HUDEP-2 (cell line): ENCODE data around the gene SNAP91.
"Not testable (repeated sequence)": the region's sequence is repeated elsewhere in the genome, so short reads cannot be mapped to it uniquely, and the experiment has no call there.

ENCODE experiments used
- DNase-seq, 76 experiments: peaks; one replicate each; lab custom pipeline; 2025; ENCODE audit not compliant: unreplicated experiment in 76 of 76; lab: John Stamatoyannopoulos, UW

SNAP91 gene, protein sequence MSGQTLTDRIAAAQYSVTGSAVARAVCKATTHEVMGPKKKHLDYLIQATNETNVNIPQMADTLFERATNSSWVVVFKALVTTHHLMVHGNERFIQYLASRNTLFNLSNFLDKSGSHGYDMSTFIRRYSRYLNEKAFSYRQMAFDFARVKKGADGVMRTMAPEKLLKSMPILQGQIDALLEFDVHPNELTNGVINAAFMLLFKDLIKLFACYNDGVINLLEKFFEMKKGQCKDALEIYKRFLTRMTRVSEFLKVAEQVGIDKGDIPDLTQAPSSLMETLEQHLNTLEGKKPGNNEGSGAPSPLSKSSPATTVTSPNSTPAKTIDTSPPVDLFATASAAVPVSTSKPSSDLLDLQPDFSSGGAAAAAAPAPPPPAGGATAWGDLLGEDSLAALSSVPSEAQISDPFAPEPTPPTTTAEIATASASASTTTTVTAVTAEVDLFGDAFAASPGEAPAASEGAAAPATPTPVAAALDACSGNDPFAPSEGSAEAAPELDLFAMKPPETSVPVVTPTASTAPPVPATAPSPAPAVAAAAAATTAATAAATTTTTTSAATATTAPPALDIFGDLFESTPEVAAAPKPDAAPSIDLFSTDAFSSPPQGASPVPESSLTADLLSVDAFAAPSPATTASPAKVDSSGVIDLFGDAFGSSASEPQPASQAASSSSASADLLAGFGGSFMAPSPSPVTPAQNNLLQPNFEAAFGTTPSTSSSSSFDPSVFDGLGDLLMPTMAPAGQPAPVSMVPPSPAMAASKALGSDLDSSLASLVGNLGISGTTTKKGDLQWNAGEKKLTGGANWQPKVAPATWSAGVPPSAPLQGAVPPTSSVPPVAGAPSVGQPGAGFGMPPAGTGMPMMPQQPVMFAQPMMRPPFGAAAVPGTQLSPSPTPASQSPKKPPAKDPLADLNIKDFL

DNA sequence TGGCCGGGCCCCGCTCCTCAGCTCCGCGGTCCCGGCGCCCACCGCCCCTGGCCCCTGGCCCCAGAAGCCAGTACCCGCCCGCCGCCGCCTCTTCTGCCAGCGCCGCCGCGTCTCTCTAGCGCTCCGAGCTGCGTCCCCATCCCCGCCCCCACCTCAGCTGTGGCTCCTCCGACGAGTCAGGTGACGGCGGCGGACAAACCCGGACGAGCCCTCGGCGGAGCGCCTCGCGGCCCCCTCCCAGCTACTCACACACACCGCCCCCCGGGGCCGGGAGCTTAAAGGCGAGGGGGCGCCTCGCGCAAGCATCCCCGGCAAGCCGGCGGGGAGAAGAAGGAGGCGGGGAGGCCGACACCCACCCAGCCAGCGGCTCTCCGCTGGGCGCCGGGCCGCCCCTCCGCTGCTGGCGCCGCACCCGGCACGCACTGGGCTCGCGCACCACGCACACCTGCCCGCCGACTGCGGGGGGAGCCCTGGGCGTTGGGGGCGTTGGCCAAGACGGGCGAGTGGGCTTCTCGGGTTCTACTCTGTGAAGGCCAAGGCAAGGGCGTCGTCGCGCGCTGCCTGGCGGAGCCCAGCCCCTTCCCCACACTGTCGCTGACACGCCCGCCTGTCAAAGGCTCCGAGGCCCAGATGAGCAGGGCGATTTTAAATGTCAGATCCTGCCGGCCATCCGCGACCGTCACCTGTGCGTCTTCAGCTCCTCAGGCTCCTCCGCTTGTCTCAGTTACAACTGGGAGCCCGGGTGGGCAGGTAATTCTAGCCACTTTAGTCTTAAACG, at the start of gene SNAP91:
Gene SNAP91 (minus strand): TSS at position 132 of the 778 bp plus-strand sequence. CDS start 1,174 bp downstream, outside the sequence.
- DNase-seq: no peak

DNA sequence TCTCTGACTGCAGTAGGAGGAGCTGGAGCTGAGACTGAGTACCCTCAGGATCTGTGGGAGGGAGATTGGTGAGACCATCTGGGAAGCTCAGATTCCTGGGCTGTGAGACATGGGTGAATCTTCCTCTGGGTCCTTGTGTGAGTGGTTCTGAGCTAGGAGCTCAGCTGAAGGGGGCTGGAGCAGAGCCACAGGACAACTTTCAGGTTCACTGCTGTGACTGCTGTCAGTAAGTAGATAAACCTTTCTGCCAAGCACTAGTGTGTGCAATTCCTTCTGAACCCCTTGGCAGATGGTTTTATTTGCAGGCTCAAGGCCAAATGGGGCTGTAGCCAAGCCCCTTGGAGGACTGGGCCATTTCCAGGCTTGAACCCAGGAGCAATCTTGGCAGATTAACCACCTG, 49.6 kb upstream of the SNAP91 start:
- DNase-seq: no peak

DNA sequence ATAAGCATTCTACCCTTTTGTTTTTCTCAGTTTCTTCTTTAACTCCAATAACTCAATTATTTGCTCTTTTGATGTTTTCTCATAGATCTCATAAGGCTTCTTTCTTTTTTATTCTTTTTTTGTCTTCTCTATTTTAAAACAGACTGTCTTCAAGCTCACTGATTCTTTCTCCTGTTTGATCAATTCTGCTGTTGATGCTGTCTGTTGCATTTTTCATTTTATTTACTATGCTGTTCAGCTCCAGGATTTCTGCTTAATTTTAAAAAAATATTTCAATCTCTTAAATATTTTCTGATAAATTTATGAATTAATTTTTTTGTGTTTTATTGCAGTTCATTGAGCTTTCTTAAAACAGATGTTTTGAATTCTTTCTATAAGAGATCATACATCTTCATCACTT, 48.1 kb upstream of the SNAP91 start:
- no peak for DNase-seq

DNA sequence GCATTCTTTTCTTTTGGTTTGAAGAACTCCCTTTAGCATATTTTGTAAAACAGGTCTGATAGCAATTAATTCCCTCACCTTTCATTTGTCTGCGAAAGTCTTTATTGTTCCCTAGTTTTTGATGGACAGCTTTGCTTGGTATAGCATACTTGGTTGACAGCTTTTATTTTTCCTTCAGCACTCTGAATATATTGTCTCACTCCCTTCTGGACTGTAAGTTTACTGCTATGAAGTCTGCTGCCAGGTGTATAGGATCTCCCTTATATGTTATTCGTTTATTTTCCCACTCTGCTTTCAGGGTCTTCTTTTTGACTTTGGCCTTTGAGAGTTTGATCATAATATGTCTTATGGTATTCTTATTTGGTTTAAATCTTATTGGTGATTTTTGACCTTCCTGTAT, 47.7 kb upstream of the SNAP91 start:
- DNase-seq: no peak

GRCh38 chr6:83752375-83752774, 43.5 kb upstream of the SNAP91 start:
- DNase-seq: not testable (repeated sequence)

DNA sequence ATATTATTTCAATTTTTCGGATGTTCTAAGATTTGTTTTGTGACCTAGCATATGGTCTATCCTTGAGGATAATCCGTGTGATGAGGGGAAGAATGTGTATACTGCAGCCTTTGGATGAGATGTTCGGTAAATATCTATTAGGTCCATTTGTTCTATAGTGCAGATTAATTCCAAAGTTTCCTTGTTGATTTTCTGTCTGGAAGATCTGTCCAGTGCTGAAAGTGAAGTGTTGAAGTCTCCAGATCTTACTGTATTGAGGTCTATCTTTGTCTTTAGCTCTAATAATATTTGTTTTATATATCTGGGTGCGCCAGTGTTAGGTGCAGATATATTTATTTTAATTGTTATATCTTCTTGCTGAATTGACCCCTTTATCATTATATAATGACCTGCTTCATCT, 32.2 kb upstream of the SNAP91 start:
- DNase-seq: no peak

- no peak for DNase-seq
These were observed 26.6 kb upstream of the SNAP91 start for GRCh38 chr6:83735461-83735860.

GRCh38 chr6:83729871-83730270, 21.0 kb upstream of the SNAP91 start:
- no peak for DNase-seq

DNA sequence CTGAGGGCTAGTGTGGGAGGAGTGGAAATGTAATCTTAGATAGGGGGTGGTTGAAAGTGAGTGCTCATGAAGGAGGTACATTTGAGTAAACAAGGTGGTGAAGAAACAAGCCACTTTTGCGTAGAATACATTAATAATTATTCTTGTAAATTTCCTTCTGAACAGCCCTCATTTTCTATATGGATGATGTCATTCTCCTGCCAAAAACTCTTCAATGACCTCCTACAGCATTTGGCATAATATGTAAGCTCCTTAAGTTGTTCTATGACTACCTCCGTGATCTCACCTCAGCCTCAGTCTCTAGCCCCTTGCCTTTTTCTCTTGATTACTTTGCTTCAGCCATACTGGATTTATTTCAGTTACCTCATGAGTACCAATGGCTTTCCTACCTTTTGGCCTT, 14.0 kb upstream of the SNAP91 start:
- no peak for DNase-seq

DNA sequence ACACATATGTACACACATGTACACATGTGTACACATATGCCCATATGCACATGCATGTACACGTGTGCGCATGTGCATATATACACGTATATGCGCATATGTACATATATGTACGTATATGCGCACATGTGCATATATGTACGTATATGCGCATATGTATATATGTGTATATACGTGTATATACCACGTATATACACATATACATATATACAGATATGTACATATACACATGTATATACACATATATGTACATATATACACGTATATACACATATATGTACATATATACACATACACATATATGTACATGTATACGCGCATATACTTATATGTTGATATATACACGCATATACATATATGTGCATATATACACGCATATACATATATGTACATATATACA, 8.9 kb upstream of the SNAP91 start:
- no peak for DNase-seq

DNA sequence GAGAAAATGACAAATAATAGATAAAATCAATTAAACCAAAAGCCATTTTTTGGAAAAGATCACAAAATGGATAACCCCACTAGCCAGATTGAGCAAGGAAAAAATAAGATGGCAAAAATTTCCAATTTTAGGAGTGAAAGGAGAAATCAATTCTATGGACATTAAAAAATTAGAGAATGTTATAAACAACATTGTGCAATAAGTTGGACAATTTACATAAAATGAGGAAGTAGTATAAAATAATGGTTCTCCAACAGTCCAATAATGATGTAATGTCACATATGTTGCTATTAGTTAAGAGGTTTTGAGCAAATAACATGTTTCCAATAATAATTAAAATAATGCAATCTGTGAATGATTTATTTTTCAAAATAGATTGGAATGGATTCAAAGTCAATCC, 3.1 kb upstream of the SNAP91 start:
- no peak for DNase-seq

DNA sequence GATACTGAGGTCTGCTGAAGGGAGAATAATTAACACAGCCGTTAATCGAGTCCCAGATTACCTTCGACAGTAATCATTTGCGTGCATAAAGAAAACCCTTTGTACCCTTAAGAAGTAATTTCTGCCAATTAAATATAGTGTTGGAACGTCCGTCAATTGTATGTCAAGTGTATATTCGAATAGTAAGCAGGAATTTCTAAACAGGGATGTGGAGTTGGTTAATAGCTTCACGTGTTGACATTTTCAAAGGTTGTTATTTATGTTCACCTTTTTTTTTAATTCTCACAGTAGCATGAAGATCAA, 798 bp upstream of the SNAP91 start:
- DNase-seq: no peak

- no peak for DNase-seq
These were observed 343 bp downstream of the SNAP91 start for GRCh38 chr6:83708546-83708969.

DNA sequence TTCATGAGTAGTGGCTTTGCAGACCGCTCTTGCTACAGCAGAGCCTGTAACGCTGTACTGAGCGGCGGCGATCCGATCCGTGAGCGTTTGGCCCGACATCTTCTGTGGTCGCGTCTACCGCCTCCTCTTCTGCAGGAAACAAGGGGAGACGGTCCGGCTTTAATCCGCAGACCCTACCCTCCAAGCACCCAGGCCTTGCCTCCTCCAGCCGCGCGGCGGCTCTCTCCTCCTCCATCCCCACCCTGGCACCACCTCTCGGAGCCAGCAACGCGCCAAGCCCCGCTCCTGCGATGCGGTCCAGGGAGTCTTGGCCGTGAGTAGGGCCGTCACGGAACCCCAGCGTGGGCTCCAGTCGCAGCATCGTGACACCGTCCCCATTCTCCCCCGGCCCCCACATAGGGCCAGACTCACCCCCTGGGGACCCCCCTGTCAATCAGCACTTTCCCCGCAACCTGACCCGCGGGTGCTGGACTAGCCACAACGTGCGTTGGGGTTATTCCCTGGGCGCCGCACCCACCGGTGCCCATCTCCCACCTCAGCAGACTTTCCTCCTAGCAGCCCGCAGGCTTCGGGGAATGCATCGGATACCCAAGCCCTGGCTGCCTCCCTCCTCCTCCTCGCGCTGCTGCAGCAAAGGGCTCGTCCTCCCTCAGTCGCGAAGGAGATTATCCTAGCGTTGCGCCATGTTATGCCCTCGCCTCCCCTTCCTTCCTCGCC, 914 bp downstream of the SNAP91 start:
- DNase-seq: no peak

- DNase-seq: no peak
These were observed 6.2 kb downstream of the SNAP91 start for GRCh38 chr6:83702749-83703148.

- no peak for DNase-seq
These were observed 6.8 kb downstream of the SNAP91 start for GRCh38 chr6:83702077-83702476.

DNA sequence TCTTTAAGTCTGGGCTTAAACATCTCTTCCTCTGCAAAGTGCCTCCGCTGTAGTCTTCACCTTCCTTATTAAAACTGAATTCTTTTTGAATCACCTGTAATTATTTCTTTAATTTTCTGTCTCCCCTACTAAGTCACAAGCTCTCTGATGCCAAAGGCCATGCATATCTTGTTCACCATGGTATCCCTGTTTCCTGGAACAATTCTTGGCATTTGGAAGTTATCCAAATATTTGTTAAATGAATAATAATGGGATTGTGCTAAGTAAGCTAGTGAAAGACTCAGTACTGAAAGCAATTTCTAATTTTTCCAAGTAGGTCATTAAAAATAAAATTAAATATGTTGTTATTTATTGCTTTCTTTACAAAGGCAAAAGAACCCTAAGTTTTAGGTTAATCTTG, 12.2 kb downstream of the SNAP91 start:
- DNase-seq: no peak

- DNase-seq: no peak
These were observed 23.4 kb downstream of the SNAP91 start for GRCh38 chr6:83685481-83685880.

DNA sequence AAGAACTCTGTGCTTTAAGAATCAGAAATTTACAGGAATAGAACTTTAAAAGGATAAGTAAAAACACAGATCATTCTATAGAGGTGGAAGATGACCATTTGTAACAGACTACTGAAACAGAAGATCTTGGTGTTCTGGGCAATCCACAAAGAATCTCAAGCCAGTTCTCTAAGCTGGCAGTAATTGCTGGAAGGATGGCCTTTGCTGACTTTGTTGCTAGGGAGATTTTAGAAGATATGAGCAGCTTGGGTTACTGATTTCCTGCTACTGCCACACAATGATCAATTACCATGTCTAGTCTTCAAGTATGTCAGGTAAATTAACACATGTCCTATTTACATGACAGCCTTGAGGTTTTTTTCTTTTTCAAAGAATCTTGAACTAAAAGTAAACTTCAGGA, 31.1 kb downstream of the SNAP91 start:
- DNase-seq: no peak

- DNase-seq: no peak
These were observed 70.9 kb downstream of the SNAP91 start for GRCh38 chr6:83637953-83638352.

DNA sequence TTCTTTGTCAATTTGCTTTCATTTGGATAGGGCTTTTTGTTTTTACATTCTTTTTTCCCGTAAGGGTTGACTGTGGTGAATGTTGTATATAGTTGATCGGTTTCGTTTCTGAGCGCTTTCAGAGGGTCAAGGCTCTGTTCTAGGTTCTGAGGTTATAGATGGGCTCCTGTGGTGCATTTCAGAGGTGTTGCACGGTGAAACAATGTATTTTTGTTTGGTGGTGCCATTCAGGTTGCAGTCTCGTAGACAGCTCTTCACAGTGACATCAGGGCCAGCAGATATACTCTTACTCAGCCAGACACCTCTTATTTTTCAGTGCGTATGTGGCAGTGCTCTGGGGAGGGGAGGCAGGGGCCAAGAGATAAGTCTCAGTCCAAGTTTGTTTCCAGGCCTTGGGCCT, 72.1 kb downstream of the SNAP91 start:
- no peak for DNase-seq
